Endothelial cell of umbilical vein (primary cell): ENCODE measurements around the gene PVRIG. TPM values are rescaled to one million over a fixed set of nuclear protein-coding genes. Genes with fewer than 3 reads are reported as not detected.

Experiments used
- BruUV-seq: library from RNA; stranded (reverse); fragments of 400-500 nt; replicated peaks from 2 replicates; lab custom pipeline; 2021; lab: Mats Ljungman, UMichigan
- CTCF ChIA-PET: fragments of 300-600, 350-600 bp; sonication (Branson Sonifier 250); formaldehyde crosslinking; loops from one replicate; lab custom pipeline; 2021; ENCODE audit warnings: antibody characterized with exemption, inconsistent platforms; lab: Charles Lee
- POLR2A ChIA-PET: fragments of 300-600, 350-600 bp; sonication (Branson Sonifier 250); formaldehyde crosslinking; loops from one replicate; lab custom pipeline; 2021; ENCODE audit warnings: antibody characterized with exemption, inconsistent platforms; lab: Charles Lee
- DNase-seq: peaks from one replicate; pipeline ENCODE4 v3.0.0-alpha.2; 2011; ENCODE audit warnings: low read depth, low spot score
- FAIRE-seq: peaks from 2 replicates; lab custom pipeline; 2011; peaks lifted over from hg19 to GRCh38; lab: Jason Lieb, UNC
- H2AFZ ChIP-seq: 2 replicates; pipeline ENCODE4 v1.6.0; 2012; ENCODE audit warnings: low read depth, low read length, control low read depth, inconsistent platforms
- H3K27ac ChIP-seq: 2 replicates; pipeline ENCODE4 v1.5.1; 2011; ENCODE audit warnings: low read depth, mild to moderate bottlenecking, control low read depth, low read length, moderate library complexity; ENCODE audit not compliant: insufficient read depth
- H3K27me3 ChIP-seq, 2 experiments: 2 replicates each; pipeline versions ENCODE4 v1.6.0 to v1.6.1; 2011; ENCODE audit warnings: low read length in 2 of 2, mixed read lengths in 1 of 2; ENCODE audit not compliant: control insufficient read depth in 2 of 2, insufficient read depth in 2 of 2
- H3K36me3 ChIP-seq, 2 experiments: 2 replicates in 1 of 2; 3 replicates in 1 of 2; pipeline ENCODE4 v1.5.1; 2011; ENCODE audit warnings: low read length in 2 of 2, mild to moderate bottlenecking in 1 of 2, moderate library complexity in 1 of 2; ENCODE audit not compliant: control insufficient read depth in 2 of 2, insufficient read depth in 2 of 2; ENCODE audit errors: extremely low read depth in 1 of 2
- H3K4me1 ChIP-seq: 3 replicates; pipeline ENCODE4 v1.5.1; 2011; ENCODE audit warnings: mild to moderate bottlenecking, low read length; ENCODE audit not compliant: control insufficient read depth, insufficient read depth; ENCODE audit errors: extremely low read depth
- H3K4me2 ChIP-seq: 2 replicates; pipeline ENCODE4 v1.6.1; 2011; ENCODE audit warnings: low read length, control low read depth, mixed read lengths; ENCODE audit not compliant: insufficient read depth
- H3K4me3 ChIP-seq, 3 experiments: fragments of 200-600 bp in 1 of 3; sonication (generic), shearing (Covaris generic) in 1 of 3; replicated peaks in 1 of 3; 2 replicates each; pipeline ENCODE4 v1.5.1; 2011 to 2016; ENCODE audit warnings: control low read depth in 3 of 3, low read length in 3 of 3, mild to moderate bottlenecking in 2 of 3, inconsistent platforms in 1 of 3, low read depth in 1 of 3, moderate library complexity in 1 of 3; ENCODE audit not compliant: insufficient read depth in 1 of 3
- H3K79me2 ChIP-seq: 2 replicates; pipeline ENCODE4 v1.6.0; 2012; ENCODE audit warnings: low read length, inconsistent platforms; ENCODE audit not compliant: control insufficient read depth, insufficient read depth
- H3K9ac ChIP-seq: replicated peaks from 2 replicates; pipeline ENCODE3; 2011; ENCODE audit warnings: low read length, control low read depth; ENCODE audit not compliant: insufficient read depth; ENCODE audit errors: extremely low read depth
- H3K9me1 ChIP-seq: replicated peaks from 3 replicates; pipeline ENCODE4 v1.6.0; 2011; ENCODE audit warnings: mild to moderate bottlenecking, low read length; ENCODE audit not compliant: control insufficient read depth, insufficient read depth; ENCODE audit errors: extremely low read depth
- H3K9me3 ChIP-seq: replicated peaks from 2 replicates; pipeline ENCODE4 v1.5.1; 2012; ENCODE audit warnings: low read length, inconsistent platforms; ENCODE audit not compliant: control insufficient read depth, insufficient read depth
- H4K20me1 ChIP-seq: replicated peaks from 2 replicates; pipeline ENCODE3; 2011; ENCODE audit warnings: mild to moderate bottlenecking, low read length; ENCODE audit not compliant: control insufficient read depth, insufficient read depth; ENCODE audit errors: extremely low read depth
- EZH2 ChIP-seq: IDR thresholded peaks from 2 replicates; pipeline ENCODE4 v1.6.1; 2012; ENCODE audit warnings: borderline replicate concordance, low read depth, mild to moderate bottlenecking, moderate library complexity, low read length, inconsistent platforms; ENCODE audit not compliant: severe bottlenecking
- FOS ChIP-seq: IDR thresholded peaks from 2 replicates; pipeline ENCODE4 v1.6.1; 2011; ENCODE audit warnings: mild to moderate bottlenecking, low read length, moderate library complexity, borderline replicate concordance; ENCODE audit not compliant: insufficient read depth
- GATA2 ChIP-seq: IDR thresholded peaks from 2 replicates; pipeline ENCODE4 v1.7.0; 2011; ENCODE audit warnings: low read depth, mild to moderate bottlenecking, moderate library complexity, mixed read lengths, low read length; ENCODE audit not compliant: insufficient read length, insufficient read depth
- JUN ChIP-seq: IDR thresholded peaks from 2 replicates; pipeline ENCODE4 v1.6.1; 2011; ENCODE audit warnings: borderline replicate concordance, low read depth; ENCODE audit not compliant: insufficient read length, insufficient read depth
- MAX ChIP-seq: IDR thresholded peaks from 2 replicates; pipeline ENCODE4 v1.6.1; 2011; ENCODE audit not compliant: insufficient read depth, insufficient read length
- MYC ChIP-seq: IDR thresholded peaks from one replicate; pipeline ENCODE4 v1.6.1; 2011; ENCODE audit warnings: mild to moderate bottlenecking, low read depth, low read length
- POLR2A ChIP-seq: IDR thresholded peaks from 2 replicates; pipeline ENCODE4 v1.6.1; 2012; ENCODE audit warnings: low read depth, mild to moderate bottlenecking, control low read depth, low read length
- POLR2AphosphoS5 ChIP-seq: IDR thresholded peaks from 2 replicates; pipeline ENCODE4 v1.6.1; 2012; ENCODE audit warnings: low read depth, mild to moderate bottlenecking, control low read depth, low read length, moderate library complexity; ENCODE audit not compliant: insufficient read depth
- dilution Hi-C: fragments of 300-500 bp; cut with MboI; formaldehyde crosslinking; loops from one replicate; pipeline ENCODE4 v1.15.0; 2019; ENCODE audit warnings: low sequenced_read_pairs; ENCODE audit not compliant: extremely low pct_ligation_motif_present
- intact Hi-C: fragments of 100-400 bp; cut with micrococcal nuclease; formaldehyde crosslinking; loops from one replicate; pipeline ENCODE4 v1.10.0; 2022
- polyA plus RNA-seq, 4 experiments: library from polyadenylated mRNA; depleted of rRNA in 3 of 4; stranded (reverse) in 3 of 4; unstranded in 1 of 4; fragments of >200 nt; gene quantifications; 2 replicates each; pipeline versions ENCODE4 v1.2.1 to v1.2.3, GENCODE V29; 2011 to 2012; ENCODE audit warnings: missing spikeins in 1 of 4
- total RNA-seq: library from RNA; stranded (reverse); gene quantifications from 2 replicates; pipeline ENCODE4 v1.2.3, GENCODE V29; 2021
- TF ChIP-seq, protein P1 (sequence below), 2 donors: IDR thresholded peaks; 1 replicate in 1 of 2; 2 replicates in 1 of 2; pipeline ENCODE4 v1.5.1; 2011; ENCODE audit warnings: low read length in 2 of 2, mild to moderate bottlenecking in 2 of 2, moderate library complexity in 2 of 2, control low read depth in 1 of 2, inconsistent platforms in 1 of 2, low read depth in 1 of 2; ENCODE audit not compliant: insufficient read depth in 1 of 2; ENCODE audit errors: extremely low read depth in 1 of 2

PVRIG gene
- total and polyA plus RNA-seq, 2 donors (not counting 3 experiments of a cell fraction or from before 2014, with no cell fraction given) = 0.80 TPM; not detected in 1

GRCh38 chr7:100220586-100221230, 959 bp downstream of the PVRIG start:
- ChIA-PET POLR2A (no interaction called here), CTCF (interaction anchor here (1.2 kb wide), 1 partner anchor 90 kb away, joined by 4 read pairs; no protein-coding TSS in a partner anchor)
- no peaks in the 10 kb centered on the region for H4K20me1 ChIP-seq
- no peaks in the 10 kb centered on the region for H3K9me1 ChIP-seq
- FAIRE-seq (no peak), DNase-seq (no peak)
- no peak for TF ChIP-seq MYC
- no peak for TF ChIP-seq POLR2AphosphoS5
- TF ChIP-seq, protein P1, sequence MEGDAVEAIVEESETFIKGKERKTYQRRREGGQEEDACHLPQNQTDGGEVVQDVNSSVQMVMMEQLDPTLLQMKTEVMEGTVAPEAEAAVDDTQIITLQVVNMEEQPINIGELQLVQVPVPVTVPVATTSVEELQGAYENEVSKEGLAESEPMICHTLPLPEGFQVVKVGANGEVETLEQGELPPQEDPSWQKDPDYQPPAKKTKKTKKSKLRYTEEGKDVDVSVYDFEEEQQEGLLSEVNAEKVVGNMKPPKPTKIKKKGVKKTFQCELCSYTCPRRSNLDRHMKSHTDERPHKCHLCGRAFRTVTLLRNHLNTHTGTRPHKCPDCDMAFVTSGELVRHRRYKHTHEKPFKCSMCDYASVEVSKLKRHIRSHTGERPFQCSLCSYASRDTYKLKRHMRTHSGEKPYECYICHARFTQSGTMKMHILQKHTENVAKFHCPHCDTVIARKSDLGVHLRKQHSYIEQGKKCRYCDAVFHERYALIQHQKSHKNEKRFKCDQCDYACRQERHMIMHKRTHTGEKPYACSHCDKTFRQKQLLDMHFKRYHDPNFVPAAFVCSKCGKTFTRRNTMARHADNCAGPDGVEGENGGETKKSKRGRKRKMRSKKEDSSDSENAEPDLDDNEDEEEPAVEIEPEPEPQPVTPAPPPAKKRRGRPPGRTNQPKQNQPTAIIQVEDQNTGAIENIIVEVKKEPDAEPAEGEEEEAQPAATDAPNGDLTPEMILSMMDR (IDR thresholded peaks at IDR 0.05; ENCODE audit: extremely low read depth in 1 of 2, insufficient read depth in 1 of 2, low read depth in 1 of 2, low read length in 2 of 2) = no peak
- TF ChIP-seq MAX = no peak
- no peak for TF ChIP-seq GATA2
- TF ChIP-seq POLR2A = no peak
- no peak for TF ChIP-seq EZH2
- TF ChIP-seq JUN = no peak
- no peak for TF ChIP-seq FOS
- intact Hi-C loops = no loop called here
- BruUV-seq = no TSS peak
- no peaks in the 10 kb centered on the region for H3K9me3 ChIP-seq
- no peak overlapping the region for H3K4me3 ChIP-seq
- no peak overlapping the region for H2AFZ ChIP-seq
- dilution Hi-C loops = no loop called here
- H3K9ac ChIP-seq = no peak overlapping the region
- no peaks in the 10 kb centered on the region for H3K4me1 ChIP-seq
- no peaks in the 10 kb centered on the region for H3K79me2 ChIP-seq
- no peak overlapping the region for H3K27ac ChIP-seq
- H3K27me3 ChIP-seq = no peaks in the 10 kb centered on the region
- no peak overlapping the region for H3K4me2 ChIP-seq
- H3K36me3 ChIP-seq = peaks cover 0 to 7% of the 10 kb centered on the region in 2 experiments
